ENCODE measurements around the gene ARHGAP44. TPM values are rescaled to one million over a fixed set of nuclear protein-coding genes. Genes with fewer than 3 reads are reported as not detected.

ARHGAP44 gene
- total and polyA plus RNA-seq, 8 donors = 2.8 to 239 (median 7.4) TPM

DNA sequence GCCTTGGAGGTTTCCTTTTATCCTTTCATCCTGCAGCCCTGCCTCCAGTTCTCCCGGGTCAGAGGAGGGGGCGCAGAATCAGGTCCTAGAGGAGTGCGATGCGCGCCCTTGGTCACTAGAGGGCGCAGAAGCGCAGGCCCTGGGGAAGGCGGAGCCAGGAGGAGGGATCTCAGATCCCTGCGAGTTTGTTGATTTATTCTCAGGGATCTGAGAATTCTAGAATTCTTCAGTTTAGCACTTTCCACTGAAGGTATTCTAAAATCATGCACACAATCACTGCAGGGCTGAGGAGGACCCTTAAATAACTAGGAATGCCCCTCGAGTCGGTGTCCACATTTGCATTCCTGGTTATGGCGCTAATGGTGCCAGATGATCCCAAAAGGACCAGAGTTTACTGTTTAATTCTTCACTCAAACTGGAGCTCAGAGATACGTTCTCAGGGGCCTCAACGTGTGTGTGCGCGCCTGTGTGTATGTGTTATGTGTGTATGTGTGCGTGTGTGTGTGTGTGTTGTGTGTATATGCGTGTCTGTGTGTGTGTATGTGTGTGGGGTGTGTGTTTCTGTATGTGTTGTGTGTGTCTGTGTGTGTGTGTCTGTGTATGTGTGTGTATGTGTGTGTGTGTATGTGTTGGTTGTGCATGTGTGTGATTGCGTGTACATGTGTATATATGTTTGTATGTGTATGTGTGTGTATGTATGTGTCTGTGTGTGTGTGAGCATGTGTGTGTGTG, 235.4 kb downstream of the ARHGAP44 start:
- WGBS, 5 donors = 28 to 39% (median 32%) methylated on average over 19 of the region's 19 CpGs
- Histone ChIP-seq H3K9me3 (no peaks in the 10 kb centered on the region), H3K4me3 (peak overlapping the region in 1 of 4 donors; percentile 11), H3K36me3 (no peaks in the 10 kb centered on the region), H3K27me3 (no peaks in the 10 kb centered on the region), H3K4me1 (peaks cover 0 to 8% (median 7%) of the 10 kb centered on the region in 4 donors), H3K27ac (no peak overlapping the region)
- DNase-seq = peak; percentile 73 to 87
- TF ChIP-seq EP300 (IDR thresholded peaks at IDR 0.05) = no peak
- TF ChIP-seq, protein P1, sequence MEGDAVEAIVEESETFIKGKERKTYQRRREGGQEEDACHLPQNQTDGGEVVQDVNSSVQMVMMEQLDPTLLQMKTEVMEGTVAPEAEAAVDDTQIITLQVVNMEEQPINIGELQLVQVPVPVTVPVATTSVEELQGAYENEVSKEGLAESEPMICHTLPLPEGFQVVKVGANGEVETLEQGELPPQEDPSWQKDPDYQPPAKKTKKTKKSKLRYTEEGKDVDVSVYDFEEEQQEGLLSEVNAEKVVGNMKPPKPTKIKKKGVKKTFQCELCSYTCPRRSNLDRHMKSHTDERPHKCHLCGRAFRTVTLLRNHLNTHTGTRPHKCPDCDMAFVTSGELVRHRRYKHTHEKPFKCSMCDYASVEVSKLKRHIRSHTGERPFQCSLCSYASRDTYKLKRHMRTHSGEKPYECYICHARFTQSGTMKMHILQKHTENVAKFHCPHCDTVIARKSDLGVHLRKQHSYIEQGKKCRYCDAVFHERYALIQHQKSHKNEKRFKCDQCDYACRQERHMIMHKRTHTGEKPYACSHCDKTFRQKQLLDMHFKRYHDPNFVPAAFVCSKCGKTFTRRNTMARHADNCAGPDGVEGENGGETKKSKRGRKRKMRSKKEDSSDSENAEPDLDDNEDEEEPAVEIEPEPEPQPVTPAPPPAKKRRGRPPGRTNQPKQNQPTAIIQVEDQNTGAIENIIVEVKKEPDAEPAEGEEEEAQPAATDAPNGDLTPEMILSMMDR (IDR thresholded peaks at IDR 0.05) = peak in 5 of 7 experiments; percentile 45 to 94 (median 88)
- intact Hi-C loops (cut with DNase I; ENCODE audit: low total_unique reads) = loop anchor here (10.0 kb wide), 1 partner anchor 840 kb away; no protein-coding TSS in a partner anchor

DNA sequence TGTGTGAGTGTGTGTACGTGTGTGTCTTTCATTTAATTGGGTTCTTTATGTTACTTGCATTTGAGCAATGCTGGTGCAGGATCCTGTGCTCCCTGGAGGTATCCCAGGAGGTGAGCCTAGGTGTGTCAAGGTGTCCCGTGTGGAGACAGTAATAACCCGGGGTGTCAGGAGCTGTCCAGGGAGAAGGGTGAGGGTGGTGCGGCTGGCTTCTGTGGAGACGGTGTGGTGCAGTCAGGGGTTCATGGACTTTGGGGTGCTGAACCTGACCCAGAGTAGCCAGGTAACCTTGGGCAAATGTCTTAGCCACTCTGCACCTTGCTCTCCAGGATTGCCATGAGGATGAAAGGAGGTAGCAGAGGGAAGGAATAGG, 235.9 kb downstream of the ARHGAP44 start:
- H3K4me3 ChIP-seq = no peak overlapping the region
- no peaks in the 10 kb centered on the region for H3K9me3 ChIP-seq
- intact Hi-C loops (cut with DNase I; ENCODE audit: low total_unique reads) = loop anchor here (10.0 kb wide), 1 partner anchor 840 kb away; no protein-coding TSS in a partner anchor
- H3K36me3 ChIP-seq = no peaks in the 10 kb centered on the region
- H3K4me1 ChIP-seq = peaks cover 0 to 8% (median 7%) of the 10 kb centered on the region in 4 donors
- TF ChIP-seq POLR2AphosphoS5 (IDR thresholded peaks at IDR 0.05) (no peak), POLR2A (IDR thresholded peaks at IDR 0.05) (no peak), EP300 (IDR thresholded peaks at IDR 0.05) (no peak)
- TF ChIP-seq, protein P1 (IDR thresholded peaks at IDR 0.05) = no peak
- H3K27me3 ChIP-seq = no peaks in the 10 kb centered on the region
- H3K27ac ChIP-seq = no peak overlapping the region
- no peak for DNase-seq
- 64 to 77% (median 74%) methylated on average over 5 of the region's 5 CpGs for WGBS, 5 donors

DNA sequence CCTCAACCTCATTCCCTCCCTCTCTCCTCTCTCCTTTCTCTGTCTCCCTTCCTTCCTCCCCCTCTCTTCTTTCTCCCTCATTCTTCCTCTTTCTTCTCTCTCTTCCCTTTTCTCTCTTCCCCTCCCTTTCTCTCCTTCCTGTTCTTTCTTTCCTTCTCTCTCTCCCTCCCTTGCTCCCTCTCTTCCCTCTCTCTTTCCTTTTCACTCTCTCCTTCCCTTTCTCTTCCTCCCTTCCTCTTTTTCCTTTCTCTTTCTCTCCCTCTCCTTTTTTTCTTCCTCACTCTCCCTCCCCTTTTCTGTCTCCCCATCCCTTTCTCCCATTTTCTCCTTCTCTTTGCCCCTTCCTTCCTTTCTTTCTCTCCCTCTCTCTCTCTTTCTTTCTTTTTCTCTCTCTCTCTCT, 236.4 kb downstream of the ARHGAP44 start:
- Histone ChIP-seq H3K36me3 (no peaks in the 10 kb centered on the region), H3K27me3 (no peaks in the 10 kb centered on the region), H3K4me1 (peaks cover 0 to 8% (median 7%) of the 10 kb centered on the region in 4 donors), H3K9me3 (no peaks in the 10 kb centered on the region), H3K27ac (no peak overlapping the region), H3K4me3 (no peak overlapping the region)
- intact Hi-C loops (cut with DNase I; ENCODE audit: low total_unique reads) = loop anchor here (10.0 kb wide), 1 partner anchor 841 kb away; no protein-coding TSS in a partner anchor
- DNase-seq = no peak
- TF ChIP-seq POLR2AphosphoS5 (IDR thresholded peaks at IDR 0.05) (no peak), EP300 (IDR thresholded peaks at IDR 0.05) (no peak), POLR2A (IDR thresholded peaks at IDR 0.05) (no peak)
- TF ChIP-seq, protein P1 (IDR thresholded peaks at IDR 0.05) = no peak

DNA sequence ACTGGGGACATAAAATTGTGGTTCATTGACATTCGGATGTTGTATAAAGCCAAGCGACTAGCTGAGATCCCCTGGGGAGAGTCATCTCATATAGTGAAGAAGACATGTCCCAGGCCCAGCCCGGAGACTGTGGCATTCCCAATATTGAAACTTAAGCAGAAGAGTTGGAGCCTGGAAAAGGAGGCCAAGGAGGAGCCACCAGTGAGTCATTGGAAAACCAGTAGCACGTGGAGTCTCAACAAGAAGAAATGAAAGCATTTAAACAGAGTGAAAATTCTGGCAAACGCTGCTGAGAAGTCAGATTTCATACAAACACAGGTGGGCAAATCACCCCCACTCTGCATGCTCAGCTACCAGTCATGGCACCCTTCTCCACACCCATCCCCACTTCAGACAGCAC, 237.9 kb downstream of the ARHGAP44 start:
- Histone ChIP-seq H3K27me3 (no peaks in the 10 kb centered on the region), H3K4me3 (no peak overlapping the region), H3K9me3 (no peaks in the 10 kb centered on the region), H3K36me3 (no peaks in the 10 kb centered on the region), H3K4me1 (peaks cover 0 to 8% (median 7%) of the 10 kb centered on the region in 4 donors), H3K27ac (no peak overlapping the region)
- intact Hi-C loops (cut with DNase I; ENCODE audit: low total_unique reads) = loop anchor here (10.0 kb wide), 1 partner anchor 842 kb away; no protein-coding TSS in a partner anchor
- DNase-seq = no peak
- WGBS, 5 donors = 85 to 91% (median 87%) methylated on average over 5 of the region's 5 CpGs
- TF ChIP-seq EP300 (IDR thresholded peaks at IDR 0.05) (no peak), POLR2AphosphoS5 (IDR thresholded peaks at IDR 0.05) (no peak), POLR2A (IDR thresholded peaks at IDR 0.05) (no peak)
- TF ChIP-seq, protein P1 (IDR thresholded peaks at IDR 0.05) = no peak

Measured in stomach (tissue), 9 donors.